ENCODE results near the gene ASB8.

ASB8 gene

DNA sequence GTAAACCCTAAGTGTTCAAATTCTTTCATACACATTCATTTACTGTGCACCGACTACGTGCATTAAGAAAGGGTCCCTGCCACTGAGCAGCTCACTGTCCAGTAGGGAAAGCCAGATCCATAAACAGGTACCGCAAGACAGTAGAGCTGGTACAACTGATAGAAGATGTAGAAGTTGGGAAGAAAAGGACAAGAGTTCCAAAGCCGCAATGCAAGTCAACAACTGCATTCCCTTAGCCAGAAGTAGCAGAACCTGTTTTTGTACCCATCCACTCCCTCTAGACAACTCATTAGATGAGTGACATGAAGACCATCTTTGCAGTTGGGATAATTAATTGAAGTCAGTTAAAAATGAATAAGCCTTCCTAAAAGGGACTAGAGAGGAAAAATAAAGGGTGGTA, 52.8 kb downstream of the ASB8 start:
- DNase-seq (ENCODE audit: low read depth), result no peak
